Smooth muscle cell (in vitro differentiated cells): ENCODE data around the gene RASGRF1. TPM values are rescaled to one million over a fixed set of nuclear protein-coding genes. Genes with fewer than 3 reads are reported as not detected.

ENCODE experiments used
- DNase-seq: peaks from one replicate; lab custom pipeline; 2025; ENCODE audit not compliant: unreplicated experiment; lab: John Stamatoyannopoulos, UW
- H2AFZ ChIP-seq: fragments of 200-600 bp; sonication (generic); 2 replicates; pipeline ENCODE4 v1.6.0; 2016; ENCODE audit warnings: antibody characterized with exemption, low read depth, mild to moderate bottlenecking
- H3F3A ChIP-seq: fragments of 200-600 bp; sonication (generic); 2 replicates; pipeline ENCODE4 v1.6.0; 2017; ENCODE audit warnings: antibody characterized with exemption, low read depth
- H3K27ac ChIP-seq: fragments of 200-600 bp; sonication (generic); 2 replicates; pipeline ENCODE4 v1.5.1; 2016; ENCODE audit warnings: low read depth, mild to moderate bottlenecking
- H3K27me3 ChIP-seq: fragments of 200-600 bp; sonication (generic); 2 replicates; pipeline ENCODE4 v1.6.1; 2016; ENCODE audit warnings: low read depth, mild to moderate bottlenecking
- H3K36me3 ChIP-seq: fragments of 200-600 bp; sonication (generic); 2 replicates; pipeline ENCODE4 v1.5.1; 2016; ENCODE audit warnings: low read depth
- H3K4me1 ChIP-seq: fragments of 200-600 bp; sonication (generic); 2 replicates; pipeline ENCODE4 v1.5.1; 2016; ENCODE audit warnings: low read depth
- H3K4me2 ChIP-seq: fragments of 200-600 bp; sonication (generic); 2 replicates; pipeline ENCODE4 v1.6.0; 2016; ENCODE audit warnings: mild to moderate bottlenecking
- H3K4me3 ChIP-seq: fragments of 200-600 bp; sonication (generic); 2 replicates; pipeline ENCODE4 v1.5.1; 2016; ENCODE audit warnings: mild to moderate bottlenecking
- H3K79me2 ChIP-seq: fragments of 200-600 bp; sonication (generic); 2 replicates; pipeline ENCODE4 v1.6.0; 2016; ENCODE audit warnings: low read depth, mild to moderate bottlenecking
- H3K9ac ChIP-seq: fragments of 200-600 bp; sonication (generic); 2 replicates; pipeline ENCODE4 v1.6.0; 2016; ENCODE audit warnings: low read depth
- H3K9me3 ChIP-seq: fragments of 200-600 bp; sonication (generic); replicated peaks from 2 replicates; pipeline ENCODE4 v1.5.1; 2016; ENCODE audit warnings: low read depth
- H4K20me1 ChIP-seq: fragments of 200-600 bp; sonication (generic); 2 replicates; pipeline ENCODE4 v1.6.0; 2016; ENCODE audit warnings: low read depth
- WGBS: methylation state at CpG from one replicate; pipeline ENCODE4 v1.1.7; 2016; ENCODE audit warnings: low lambda C conversion rate; 5-methylcytosine and 5-hydroxymethylcytosine counted together
- polyA plus RNA-seq: library from polyadenylated mRNA; unstranded; fragments of >200 nt; fragmentation: Nextera tagmentation; extraction: Ambion mirVana; gene quantifications from 2 replicates; pipeline ENCODE4 v1.2.1, GENCODE V29; 2016
- total RNA-seq: library from RNA; depleted of rRNA; stranded (reverse); fragments of >200 nt; gene quantifications from 2 replicates; pipeline ENCODE4 v1.2.3, GENCODE V29; 2014
- TF ChIP-seq, protein P1 (sequence below): fragments of 200-600 bp; sonication (generic); IDR thresholded peaks from 2 replicates; pipeline ENCODE4 v1.5.1; 2017; ENCODE audit warnings: borderline replicate concordance, mild to moderate bottlenecking, antibody characterized with exemption; ENCODE audit not compliant: insufficient read depth, poor library complexity, severe bottlenecking

RASGRF1 gene
- total and polyA plus RNA-seq, 2 experiments from 2014 or later: 0.17 to 0.22 TPM

GRCh38 chr15:79086814-79087213 lies 3.8 kb downstream of the RASGRF1 start:
- Histone ChIP-seq H3F3A (no peaks in the 10 kb centered on the region), H3K9me3 (no peaks in the 10 kb centered on the region), H3K79me2 (no peaks in the 10 kb centered on the region), H3K4me2 (no peak overlapping the region), H3K4me3 (no peak overlapping the region), H3K9ac (no peak overlapping the region), H3K4me1 (peaks cover 15% of the 10 kb centered on the region), H4K20me1 (no peaks in the 10 kb centered on the region), H3K36me3 (no peaks in the 10 kb centered on the region), H3K27me3 (peaks cover 97% of the 10 kb centered on the region), H2AFZ (no peak overlapping the region), H3K27ac (no peak overlapping the region)
- TF ChIP-seq, protein P1, sequence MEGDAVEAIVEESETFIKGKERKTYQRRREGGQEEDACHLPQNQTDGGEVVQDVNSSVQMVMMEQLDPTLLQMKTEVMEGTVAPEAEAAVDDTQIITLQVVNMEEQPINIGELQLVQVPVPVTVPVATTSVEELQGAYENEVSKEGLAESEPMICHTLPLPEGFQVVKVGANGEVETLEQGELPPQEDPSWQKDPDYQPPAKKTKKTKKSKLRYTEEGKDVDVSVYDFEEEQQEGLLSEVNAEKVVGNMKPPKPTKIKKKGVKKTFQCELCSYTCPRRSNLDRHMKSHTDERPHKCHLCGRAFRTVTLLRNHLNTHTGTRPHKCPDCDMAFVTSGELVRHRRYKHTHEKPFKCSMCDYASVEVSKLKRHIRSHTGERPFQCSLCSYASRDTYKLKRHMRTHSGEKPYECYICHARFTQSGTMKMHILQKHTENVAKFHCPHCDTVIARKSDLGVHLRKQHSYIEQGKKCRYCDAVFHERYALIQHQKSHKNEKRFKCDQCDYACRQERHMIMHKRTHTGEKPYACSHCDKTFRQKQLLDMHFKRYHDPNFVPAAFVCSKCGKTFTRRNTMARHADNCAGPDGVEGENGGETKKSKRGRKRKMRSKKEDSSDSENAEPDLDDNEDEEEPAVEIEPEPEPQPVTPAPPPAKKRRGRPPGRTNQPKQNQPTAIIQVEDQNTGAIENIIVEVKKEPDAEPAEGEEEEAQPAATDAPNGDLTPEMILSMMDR: no peak
- no peak for DNase-seq
- 79% methylated on average over 4 of the region's 4 CpGs for WGBS

DNA sequence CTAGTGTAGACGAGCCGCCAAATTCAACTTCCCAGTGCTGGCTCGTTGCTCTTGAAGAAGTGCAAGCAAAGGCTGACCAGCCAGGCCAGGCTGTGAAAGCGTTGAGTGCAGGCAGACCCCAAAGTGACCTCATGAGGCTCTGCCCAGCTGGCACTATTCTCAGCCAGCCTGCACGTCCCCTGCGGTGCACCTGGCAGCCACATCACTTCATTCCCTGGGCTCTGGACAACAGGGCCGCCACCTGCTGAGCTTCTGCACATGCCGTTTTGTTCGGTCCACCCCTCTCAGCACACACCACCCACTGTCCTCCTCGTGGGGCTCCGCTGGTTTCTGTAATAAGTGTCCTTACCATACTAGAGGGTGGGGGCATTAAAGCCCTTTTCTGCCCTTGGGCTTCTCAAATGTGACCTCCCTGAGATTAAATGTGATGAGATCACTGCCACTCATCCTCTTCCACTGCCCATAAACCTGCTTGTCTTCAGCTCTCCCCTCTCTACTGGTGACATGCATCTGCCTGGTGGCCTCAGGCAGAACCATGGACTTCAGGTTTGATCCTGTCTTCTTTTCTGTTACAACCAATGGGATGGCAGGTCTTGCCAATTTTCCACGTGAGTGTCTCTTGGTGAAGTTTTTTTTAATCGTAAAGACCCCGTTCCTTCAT lies 6.1 kb downstream of the RASGRF1 start:
- no peaks in the 10 kb centered on the region for H3K9me3 ChIP-seq
- WGBS: 77% methylated on average over 14 of the region's 14 CpGs

DNA sequence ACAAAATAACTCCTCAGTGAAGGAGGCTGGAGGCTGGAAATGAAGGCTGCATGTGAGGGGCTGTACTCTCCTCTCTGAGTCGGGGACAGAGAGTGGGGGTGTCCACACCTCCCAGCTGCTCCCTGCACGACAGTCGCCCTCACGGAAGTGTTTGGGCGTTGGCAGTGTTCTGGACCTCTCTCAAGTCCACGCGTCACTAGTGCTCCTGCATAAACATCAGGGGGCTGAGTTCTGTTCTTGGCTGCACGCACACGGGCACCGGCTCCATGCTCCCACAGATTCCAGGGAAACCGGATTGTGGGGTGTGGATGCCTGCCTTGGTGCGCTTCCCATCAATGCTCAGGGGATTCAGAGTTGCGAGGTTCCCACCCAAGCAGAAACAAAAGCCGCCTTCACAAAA lies 7.4 kb downstream of the RASGRF1 start:
- no peak for DNase-seq

More for the DNA sequence above, 6.1 kb downstream of the RASGRF1 start:
- TF ChIP-seq, protein P1: no peak
- H2AFZ ChIP-seq: no peak overlapping the region
- H3F3A ChIP-seq: no peaks in the 10 kb centered on the region
- H3K4me3 ChIP-seq: no peak overlapping the region
- no peaks in the 10 kb centered on the region for H3K4me1 ChIP-seq
- no peak overlapping the region for H3K27ac ChIP-seq
- no peak for DNase-seq
- no peak overlapping the region for H3K4me2 ChIP-seq
- H4K20me1 ChIP-seq: no peaks in the 10 kb centered on the region
- no peak overlapping the region for H3K9ac ChIP-seq
- H3K27me3 ChIP-seq: peaks cover 75% of the 10 kb centered on the region
- no peaks in the 10 kb centered on the region for H3K79me2 ChIP-seq
- H3K36me3 ChIP-seq: no peaks in the 10 kb centered on the region

More for the DNA sequence above, 7.4 kb downstream of the RASGRF1 start:
- H3K79me2 ChIP-seq: no peaks in the 10 kb centered on the region
- whole genome bisulfite sequencing: 83% methylated on average over 14 of the region's 14 CpGs
- H2AFZ ChIP-seq: no peak overlapping the region
- H3K27me3 ChIP-seq: peaks cover 62% of the 10 kb centered on the region
- TF ChIP-seq, protein P1: no peak
- H3K9ac ChIP-seq: no peak overlapping the region
- H3K4me2 ChIP-seq: no peak overlapping the region
- no peaks in the 10 kb centered on the region for H4K20me1 ChIP-seq
- no peak overlapping the region for H3K27ac ChIP-seq
- H3K4me3 ChIP-seq: no peak overlapping the region
- no peaks in the 10 kb centered on the region for H3F3A ChIP-seq
- H3K9me3 ChIP-seq: no peaks in the 10 kb centered on the region
- no peaks in the 10 kb centered on the region for H3K36me3 ChIP-seq
- no peaks in the 10 kb centered on the region for H3K4me1 ChIP-seq
